SK-N-DZ (cell line): Measurements from ENCODE around the gene HIPK1.
"Not testable (repeated sequence)": the region's sequence is repeated elsewhere in the genome, so short reads cannot be mapped to it uniquely, and the experiment has no call there.

Experiments used
- DNase-seq: peaks from one replicate; pipeline ENCODE4 v3.0.0-alpha.2; 2015; ENCODE audit warnings: low spot score

Gene HIPK1

GRCh38 chr1:113943028-113943811 is 14.1 kb downstream of the HIPK1 start:
- DNase-seq: no peak

GRCh38 chr1:113945329-113945728 is 16.2 kb downstream of the HIPK1 start:
- no peak for DNase-seq

GRCh38 chr1:113946112-113946511 is 17.0 kb downstream of the HIPK1 start:
- DNase-seq: no peak

- no peak for DNase-seq
These were observed 17.7 kb downstream of the HIPK1 start for GRCh38 chr1:113946678-113947387.

- no peak for DNase-seq
These were observed 18.4 kb downstream of the HIPK1 start for GRCh38 chr1:113947388-113948107.

GRCh38 chr1:113948151-113948550 is 19.0 kb downstream of the HIPK1 start:
- DNase-seq: not testable (repeated sequence)

- DNase-seq: no peak
These were observed 19.9 kb downstream of the HIPK1 start for GRCh38 chr1:113949007-113949406.

- no peak for DNase-seq
These were observed 21.8 kb downstream of the HIPK1 start for GRCh38 chr1:113950908-113951307.

GRCh38 chr1:113951719-113952118 is 22.6 kb downstream of the HIPK1 start:
- no peak for DNase-seq

- no peak for DNase-seq
These were observed 28.9 kb downstream of the HIPK1 start for GRCh38 chr1:113957984-113958383.

GRCh38 chr1:113958691-113959090 is 29.6 kb downstream of the HIPK1 start:
- no peak for DNase-seq

GRCh38 chr1:113963281-113963906 is 34.3 kb downstream of the HIPK1 start:
- DNase-seq: no peak

GRCh38 chr1:113965703-113966412 is 36.7 kb downstream of the HIPK1 start:
- DNase-seq: no peak

GRCh38 chr1:113972954-113973353 is 43.8 kb downstream of the HIPK1 start:
- DNase-seq: no peak

GRCh38 chr1:113975211-113975895 is 46.2 kb downstream of the HIPK1 start:
- DNase-seq: no peak

- DNase-seq: peak; percentile 17
These were observed 47.6 kb downstream of the HIPK1 start for GRCh38 chr1:113976609-113977278.

- DNase-seq: no peak
These were observed 48.8 kb downstream of the HIPK1 start for GRCh38 chr1:113977906-113978305.

- peak; percentile 95 for DNase-seq
These were observed 50.0 kb downstream of the HIPK1 start, which contains the start of gene OLFML3 for GRCh38 chr1:113978863-113979702. TSS of gene OLFML3 (plus strand) at chr1:113979474. CDS start at chr1:113979517, 43 bp downstream.

GRCh38 chr1:113980110-113980509 is 51.0 kb downstream of the HIPK1 start:
- DNase-seq: peak; percentile 61
